Coronary artery (tissue), 2 donors: ENCODE measurements around the gene KAZN.

Experiments
- DNase-seq: peaks from one replicate; pipeline ENCODE4 v3.0.0-alpha.2; 2017; ENCODE audit warnings: low spot score
- H3K27ac ChIP-seq, 2 donors: fragments of 200-600 bp; sonication (generic); one replicate each; pipeline ENCODE4 v1.5.1; 2016 to 2019
- H3K4me3 ChIP-seq: fragments of 200-600 bp; sonication (generic); 2 replicates; pipeline ENCODE4 v1.5.1; 2016; ENCODE audit warnings: mild to moderate bottlenecking, moderate library complexity
- CTCF ChIP-seq: fragments of 200-600 bp; sonication (generic); IDR thresholded peaks from one replicate; pipeline ENCODE4 v1.5.1; 2019; ENCODE audit warnings: antibody characterized with exemption

The KAZN gene

GRCh38 chr1:14583788-14584187 is 14.7 kb upstream of the KAZN start:
- Histone ChIP-seq H3K4me3 (no peak overlapping the region), H3K27ac (no peak overlapping the region)
- no peak for DNase-seq
- TF ChIP-seq CTCF = no peak

GRCh38 chr1:14585728-14586127 is 12.8 kb upstream of the KAZN start:
- no peak for DNase-seq
- Histone ChIP-seq H3K4me3 (no peak overlapping the region), H3K27ac (no peak overlapping the region)
- TF ChIP-seq CTCF = no peak

- Histone ChIP-seq H3K27ac (no peak overlapping the region), H3K4me3 (no peak overlapping the region)
- no peak for DNase-seq
- TF ChIP-seq CTCF = no peak
These were observed 7.9 kb upstream of the KAZN start for GRCh38 chr1:14590411-14591180.

GRCh38 chr1:14591600-14591999 is 6.9 kb upstream of the KAZN start:
- DNase-seq = no peak
- no peak overlapping the region for H3K27ac ChIP-seq
- no peak for TF ChIP-seq CTCF
- H3K4me3 ChIP-seq = no peak overlapping the region

- no peak overlapping the region for H3K4me3 ChIP-seq
- DNase-seq = no peak
- no peak for TF ChIP-seq CTCF
- no peak overlapping the region for H3K27ac ChIP-seq
These were observed 6.4 kb upstream of the KAZN start for GRCh38 chr1:14592004-14592631.

- H3K4me3 ChIP-seq = no peak overlapping the region
- no peak for TF ChIP-seq CTCF
These were observed 5.2 kb upstream of the KAZN start for GRCh38 chr1:14593302-14593701.

GRCh38 chr1:14594045-14594444 is 4.4 kb upstream of the KAZN start:
- Histone ChIP-seq H3K4me3 (no peak overlapping the region), H3K27ac (no peak overlapping the region)
- no peak for DNase-seq
- TF ChIP-seq CTCF = no peak

More at GRCh38 chr1:14593302-14593701, 5.2 kb upstream of the KAZN start:
- no peak overlapping the region for H3K27ac ChIP-seq
- DNase-seq = no peak
